WERI-Rb-1 (cell line): Measurements from ENCODE around the gene DAG1.

Experiments
- DNase-seq: peaks from one replicate; pipeline ENCODE4 v3.0.0-alpha.2; 2020
- H3K27ac ChIP-seq: fragments of 250-450 bp; sonication (Bioruptor Pico); 2 replicates; pipeline ENCODE4 v1.5.1; 2020; ENCODE audit warnings: mild to moderate bottlenecking, moderate library complexity
- H3K27me3 ChIP-seq: fragments of 250-450 bp; sonication (Bioruptor Pico); 2 replicates; pipeline ENCODE4 v1.5.1; 2021; ENCODE audit warnings: mild to moderate bottlenecking, low read depth, moderate library complexity; ENCODE audit not compliant: insufficient read depth, severe bottlenecking
- H3K36me3 ChIP-seq: fragments of 250-450 bp; sonication (Bioruptor Pico); 2 replicates; pipeline ENCODE4 v1.5.1; 2020; ENCODE audit warnings: mild to moderate bottlenecking, moderate library complexity
- H3K4me3 ChIP-seq: 2 replicates; pipeline ENCODE4 v1.5.1; 2011; ENCODE audit warnings: low read depth, mild to moderate bottlenecking, control low read depth, low read length
- H3K9me3 ChIP-seq: fragments of 250-450 bp; sonication (Bioruptor Pico); 2 replicates; pipeline ENCODE4 v1.5.1; 2021; ENCODE audit warnings: mild to moderate bottlenecking, moderate library complexity; ENCODE audit not compliant: severe bottlenecking
- TF ChIP-seq, protein P1 (sequence below): IDR thresholded peaks from 2 replicates; pipeline ENCODE4 v1.5.1; 2011; ENCODE audit warnings: low read depth, mild to moderate bottlenecking, control low read depth, inconsistent platforms, low read length

The DAG1 gene

DNA sequence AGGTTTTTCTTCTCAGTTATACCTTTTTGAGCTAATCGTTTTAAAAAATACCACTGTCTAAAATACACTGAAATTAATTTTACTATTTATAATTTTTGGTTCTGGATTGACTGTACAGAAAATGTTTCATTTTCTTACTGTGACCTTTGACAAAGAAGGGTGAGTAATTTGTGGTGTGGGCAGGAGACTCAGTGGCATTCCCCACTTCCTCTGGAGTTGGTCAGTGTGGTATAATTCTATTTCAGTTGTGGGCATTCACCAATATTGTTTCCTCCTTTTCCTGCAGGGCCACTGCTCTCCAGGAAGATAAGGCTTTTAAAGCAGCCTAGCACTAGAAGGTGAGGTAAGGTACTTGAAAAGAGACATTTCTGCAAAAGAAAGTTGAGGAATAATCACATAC, 6.5 kb downstream of the DAG1 start:
- no peak for DNase-seq
- Histone ChIP-seq H3K27me3 (no peaks in the 10 kb centered on the region), H3K36me3 (peaks cover 37% of the 10 kb centered on the region), H3K4me3 (no peak overlapping the region), H3K27ac (no peak overlapping the region), H3K9me3 (no peaks in the 10 kb centered on the region)
- TF ChIP-seq, protein P1, sequence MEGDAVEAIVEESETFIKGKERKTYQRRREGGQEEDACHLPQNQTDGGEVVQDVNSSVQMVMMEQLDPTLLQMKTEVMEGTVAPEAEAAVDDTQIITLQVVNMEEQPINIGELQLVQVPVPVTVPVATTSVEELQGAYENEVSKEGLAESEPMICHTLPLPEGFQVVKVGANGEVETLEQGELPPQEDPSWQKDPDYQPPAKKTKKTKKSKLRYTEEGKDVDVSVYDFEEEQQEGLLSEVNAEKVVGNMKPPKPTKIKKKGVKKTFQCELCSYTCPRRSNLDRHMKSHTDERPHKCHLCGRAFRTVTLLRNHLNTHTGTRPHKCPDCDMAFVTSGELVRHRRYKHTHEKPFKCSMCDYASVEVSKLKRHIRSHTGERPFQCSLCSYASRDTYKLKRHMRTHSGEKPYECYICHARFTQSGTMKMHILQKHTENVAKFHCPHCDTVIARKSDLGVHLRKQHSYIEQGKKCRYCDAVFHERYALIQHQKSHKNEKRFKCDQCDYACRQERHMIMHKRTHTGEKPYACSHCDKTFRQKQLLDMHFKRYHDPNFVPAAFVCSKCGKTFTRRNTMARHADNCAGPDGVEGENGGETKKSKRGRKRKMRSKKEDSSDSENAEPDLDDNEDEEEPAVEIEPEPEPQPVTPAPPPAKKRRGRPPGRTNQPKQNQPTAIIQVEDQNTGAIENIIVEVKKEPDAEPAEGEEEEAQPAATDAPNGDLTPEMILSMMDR: no peak

GRCh38 chr3:49482766-49483165, 12.7 kb downstream of the DAG1 start:
- Histone ChIP-seq H3K27me3 (no peaks in the 10 kb centered on the region), H3K9me3 (no peaks in the 10 kb centered on the region), H3K27ac (no peak overlapping the region), H3K4me3 (no peak overlapping the region), H3K36me3 (peaks cover 13% of the 10 kb centered on the region)
- no peak for DNase-seq
- TF ChIP-seq, protein P1: no peak

GRCh38 chr3:49484471-49484870, 14.4 kb downstream of the DAG1 start:
- H3K27ac ChIP-seq: no peak overlapping the region
- no peaks in the 10 kb centered on the region for H3K27me3 ChIP-seq
- TF ChIP-seq, protein P1: no peak
- peaks cover 6% of the 10 kb centered on the region; the same call in 1 of the 2 replicates for H3K36me3 ChIP-seq
- H3K4me3 ChIP-seq: no peak overlapping the region
- no peaks in the 10 kb centered on the region for H3K9me3 ChIP-seq
- DNase-seq: no peak

- no peaks in the 10 kb centered on the region for H3K27me3 ChIP-seq
- no peak overlapping the region for H3K4me3 ChIP-seq
- no peaks in the 10 kb centered on the region for H3K9me3 ChIP-seq
- H3K27ac ChIP-seq: no peak overlapping the region
- DNase-seq: no peak
- H3K36me3 ChIP-seq: no peaks in the 10 kb centered on the region; the same call in 1 of the 2 replicates
- TF ChIP-seq, protein P1: no peak
Measured at GRCh38 chr3:49489247-49489646, 19.2 kb downstream of the DAG1 start.

- Histone ChIP-seq H3K27ac (no peak overlapping the region), H3K9me3 (no peaks in the 10 kb centered on the region), H3K4me3 (no peak overlapping the region), H3K36me3 (no peaks in the 10 kb centered on the region; the same call in 1 of the 2 replicates), H3K27me3 (no peaks in the 10 kb centered on the region)
- no peak for DNase-seq
- TF ChIP-seq, protein P1: no peak
Measured at GRCh38 chr3:49492969-49493368, 22.9 kb downstream of the DAG1 start.

- TF ChIP-seq, protein P1: no peak
- Histone ChIP-seq H3K36me3 (no peaks in the 10 kb centered on the region), H3K9me3 (no peaks in the 10 kb centered on the region), H3K27me3 (no peaks in the 10 kb centered on the region), H3K4me3 (no peak overlapping the region), H3K27ac (no peak overlapping the region)
- no peak for DNase-seq
Measured at GRCh38 chr3:49493901-49494300, 23.8 kb downstream of the DAG1 start.
